ENCODE data around the gene PTAR1.

The PTAR1 gene

DNA sequence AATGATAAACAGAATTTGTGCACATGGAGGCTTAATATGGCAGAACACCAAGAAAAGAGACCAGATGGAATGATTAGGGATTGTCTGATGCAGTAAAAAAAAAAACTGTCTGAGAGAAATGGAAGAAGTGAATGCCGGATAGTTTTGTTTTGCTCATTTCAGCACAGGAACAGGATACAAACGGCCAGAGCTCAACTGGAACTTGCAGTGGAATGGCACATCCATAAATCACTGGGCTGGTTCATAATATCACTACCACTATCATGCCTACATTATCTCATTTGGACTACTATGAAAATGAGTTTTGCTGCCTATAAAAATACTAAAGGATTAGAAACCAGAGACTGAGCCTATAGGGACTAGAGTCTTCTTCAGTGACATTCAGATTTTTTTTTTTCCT lies 9.7 kb downstream of the PTAR1 start:
- no peak for DNase-seq

DNA sequence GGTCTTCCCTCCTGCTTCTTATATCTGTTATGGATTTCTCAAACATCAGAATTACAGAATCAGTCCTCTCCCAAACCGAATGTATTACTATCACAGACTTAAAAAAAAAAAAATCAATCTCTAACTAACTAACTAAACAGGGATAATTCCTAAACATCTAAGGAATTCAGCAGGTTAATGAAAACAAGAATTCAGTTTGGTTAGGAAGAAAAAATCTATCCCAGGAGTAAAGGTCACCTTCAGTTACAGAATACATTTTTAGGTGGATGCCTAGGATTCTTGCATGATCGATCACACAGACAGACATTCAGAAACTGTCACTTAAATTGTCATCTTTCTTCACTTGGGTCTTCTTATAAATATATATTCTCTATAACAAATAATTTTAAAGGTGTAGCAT lies 11.5 kb downstream of the PTAR1 start:
- no peak for DNase-seq

DNA sequence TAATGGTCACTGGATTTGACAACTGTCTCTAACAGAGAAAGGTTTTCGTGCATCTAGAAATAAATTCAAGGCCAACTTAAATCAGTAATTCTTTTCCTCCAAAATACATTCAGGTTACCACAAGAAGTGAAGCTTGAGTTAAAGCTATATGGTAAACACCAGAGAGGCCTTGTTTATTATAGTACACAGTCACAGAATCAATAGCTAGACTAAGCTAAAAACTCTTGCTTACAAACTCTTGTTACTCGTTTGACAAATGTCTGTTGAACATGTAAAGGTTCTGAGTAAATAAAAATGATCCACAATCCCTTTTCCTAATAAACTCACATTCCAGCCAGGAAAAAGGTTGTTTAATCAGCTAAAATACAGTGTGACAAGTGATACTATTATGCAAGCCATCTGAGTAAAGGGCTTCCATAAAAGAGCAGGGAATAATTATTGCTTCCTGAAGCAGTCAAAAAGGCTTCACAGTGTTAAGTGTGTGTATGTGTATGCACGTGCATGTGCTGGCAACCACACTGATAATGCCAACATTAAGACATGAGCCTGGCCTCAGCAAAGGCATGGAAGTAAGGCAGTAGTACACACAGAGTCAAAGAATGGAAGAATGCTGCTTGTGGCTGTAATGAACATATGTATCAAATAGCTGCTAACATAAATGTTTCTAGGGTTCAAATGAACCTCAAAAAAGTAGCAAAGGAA lies 12.8 kb downstream of the PTAR1 start:
- DNase-seq = no peak

DNA sequence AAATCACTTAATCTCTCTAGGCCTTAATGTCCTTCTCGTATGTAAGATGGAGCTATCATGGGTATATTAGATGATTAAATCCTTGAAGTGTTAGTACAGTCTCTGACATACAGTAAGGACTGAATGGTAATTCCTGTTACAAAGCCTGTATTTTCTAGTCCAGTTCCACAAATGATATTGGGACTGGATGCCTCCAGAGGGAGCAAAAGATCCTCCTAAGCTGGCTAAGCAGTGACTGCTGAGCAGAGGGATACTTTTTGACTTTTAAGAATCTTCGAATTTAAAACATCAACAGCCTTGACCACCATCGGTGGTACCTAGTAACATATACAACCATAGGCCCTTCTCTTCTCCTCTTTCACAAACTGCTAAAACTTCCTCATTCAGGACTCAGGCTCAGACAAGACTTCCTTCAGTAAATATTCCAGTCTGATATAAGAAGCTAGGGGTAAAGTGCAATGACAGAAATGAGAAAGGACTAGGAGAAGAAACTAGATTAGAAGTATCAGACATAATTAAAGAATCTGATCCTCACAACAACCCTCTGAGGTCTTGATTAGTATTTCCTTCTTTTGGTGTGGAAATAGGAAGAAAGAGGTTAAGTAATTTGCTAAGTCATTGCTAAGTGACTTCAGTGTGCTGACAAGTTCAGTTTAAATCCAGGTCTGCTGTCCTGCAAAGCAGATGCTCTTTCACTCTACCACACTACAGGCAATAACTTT lies 13.9 kb downstream of the PTAR1 start:
- no peak for DNase-seq

DNA sequence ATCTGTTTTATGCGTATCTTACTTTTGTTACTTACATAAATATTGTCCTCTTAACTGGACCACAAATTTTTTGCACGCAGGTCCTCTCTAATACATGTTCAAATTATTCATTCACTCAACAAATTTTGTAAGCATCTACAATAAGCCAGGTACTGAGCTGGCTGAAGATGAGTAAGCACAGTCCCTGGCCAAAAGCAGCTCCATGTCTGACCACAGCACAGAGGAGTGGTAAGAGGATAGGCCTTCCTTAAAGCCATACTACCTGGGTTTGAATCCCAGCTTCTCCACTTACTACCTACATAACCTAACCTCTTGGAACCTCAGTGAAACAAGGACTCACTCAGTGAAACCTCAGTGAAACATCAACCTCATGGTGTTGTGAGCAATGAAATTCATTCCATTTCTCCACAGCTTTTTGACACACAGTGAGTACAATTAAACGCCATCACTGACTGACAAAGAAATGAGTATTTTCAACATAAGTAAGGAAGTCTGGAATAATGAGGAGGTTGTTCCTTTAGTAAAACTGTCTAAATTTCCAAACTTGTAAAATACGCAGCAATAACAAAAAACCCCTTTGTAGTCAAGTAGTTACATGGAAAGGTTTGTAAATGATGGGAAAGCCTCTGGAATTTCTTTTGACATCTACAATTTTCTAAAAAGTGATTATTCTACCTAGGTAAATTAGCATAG lies 15.0 kb downstream of the PTAR1 start:
- DNase-seq = no peak

DNA sequence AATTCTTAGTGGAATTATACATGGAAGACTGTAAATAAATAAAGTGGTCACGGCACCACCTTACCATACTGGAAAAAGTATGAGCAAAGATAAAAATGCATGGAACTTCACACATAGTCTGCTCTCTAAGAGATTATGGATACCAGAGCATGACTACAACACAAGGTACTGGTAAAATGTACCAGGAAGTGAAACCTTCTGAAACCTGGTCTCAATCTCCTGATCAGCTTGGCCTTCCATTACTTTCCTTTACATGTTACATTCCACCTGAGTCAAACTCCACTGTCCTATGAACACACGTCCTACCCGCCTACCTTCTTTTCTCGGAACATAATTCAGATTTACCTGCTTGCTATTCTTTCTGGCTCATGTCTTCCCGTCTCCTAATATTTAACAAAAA lies 15.9 kb downstream of the PTAR1 start:
- DNase-seq = no peak

DNA sequence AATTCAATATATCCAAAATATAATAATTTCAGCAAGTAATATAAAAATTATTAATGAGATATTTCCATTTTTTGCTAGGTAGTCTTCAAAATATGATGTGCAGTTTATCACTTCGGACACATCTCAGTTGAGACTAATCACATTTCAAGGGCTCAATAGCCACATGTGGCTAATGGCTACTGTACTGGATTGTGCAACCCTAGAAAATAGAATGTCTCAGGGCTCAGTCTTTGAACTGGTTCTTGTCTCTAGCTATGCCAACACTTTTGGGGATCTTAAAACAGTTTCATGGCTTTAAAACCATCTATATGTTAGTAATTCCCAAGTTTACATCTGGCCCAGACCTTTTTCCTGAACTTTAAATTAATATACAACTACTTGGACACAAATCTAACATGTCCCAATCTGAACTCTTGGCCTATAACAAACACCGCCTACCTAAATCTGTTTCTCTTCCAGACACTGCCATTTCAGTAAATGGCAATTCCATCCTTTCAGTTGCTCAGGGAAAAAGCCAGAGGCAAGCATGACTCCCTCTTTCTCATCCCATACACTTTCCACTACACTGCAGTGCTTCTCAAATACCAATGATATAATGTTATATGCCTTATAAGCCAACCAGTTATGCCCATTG lies 18.8 kb downstream of the PTAR1 start:
- no peak for DNase-seq

DNA sequence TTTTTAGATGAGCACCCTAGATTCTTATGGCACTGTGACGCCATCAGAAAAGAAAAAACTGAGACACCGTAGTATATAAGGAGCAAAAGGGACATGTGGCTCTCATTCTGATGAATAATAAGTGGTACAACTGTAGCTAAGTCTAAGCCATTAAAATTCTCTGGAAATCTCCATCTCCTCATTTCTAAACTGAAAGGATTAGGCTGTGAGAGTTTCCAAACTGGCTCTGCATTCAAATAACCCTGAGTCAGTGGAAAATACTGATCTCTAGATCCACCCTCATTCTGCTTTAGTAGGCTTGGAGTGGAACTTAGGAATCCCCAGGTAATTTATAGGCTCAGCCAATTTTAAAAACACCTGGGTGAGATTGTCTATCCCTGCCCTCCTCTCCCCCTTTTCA lies 28.5 kb downstream of the PTAR1 start:
- no peak for DNase-seq

DNA sequence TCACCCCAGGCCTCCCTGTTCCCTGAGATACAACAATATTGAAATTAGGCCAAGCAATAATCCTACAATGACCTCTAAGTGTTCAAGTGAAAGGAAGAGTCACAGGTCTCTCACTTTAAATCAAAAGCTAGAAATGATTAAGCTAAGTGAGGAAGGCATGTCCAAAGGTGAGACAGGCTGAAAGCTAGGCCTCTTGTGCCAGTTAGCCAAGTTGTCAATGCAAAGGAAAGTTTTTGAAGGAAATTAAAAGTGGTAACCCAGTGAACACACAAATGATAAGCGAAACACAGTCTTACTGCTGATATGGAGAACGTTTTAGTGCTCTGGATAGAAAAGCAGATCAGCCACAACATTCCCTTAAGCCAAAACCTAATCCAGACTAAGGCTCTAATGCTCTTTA lies 39.8 kb downstream of the PTAR1 start:
- DNase-seq = no peak

DNA sequence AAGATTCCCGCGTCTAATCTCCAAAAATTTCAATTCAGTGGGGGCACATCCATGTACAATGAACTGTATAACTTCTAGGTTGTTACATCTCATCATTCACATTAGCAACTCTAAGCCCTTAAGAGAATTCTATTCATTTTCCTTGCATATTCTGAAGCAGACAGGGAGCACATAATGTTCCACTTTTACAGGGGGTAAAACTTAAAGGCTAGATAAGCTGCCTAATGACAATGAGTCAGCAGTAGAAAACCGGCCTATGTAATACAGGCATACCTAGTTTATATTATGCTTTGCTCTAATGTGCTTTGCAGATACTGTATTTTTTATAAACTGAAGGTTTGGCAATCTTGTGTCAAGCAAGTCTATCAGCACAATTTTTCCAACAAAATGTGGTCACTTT lies 40.4 kb downstream of the PTAR1 start:
- no peak for DNase-seq

DNA sequence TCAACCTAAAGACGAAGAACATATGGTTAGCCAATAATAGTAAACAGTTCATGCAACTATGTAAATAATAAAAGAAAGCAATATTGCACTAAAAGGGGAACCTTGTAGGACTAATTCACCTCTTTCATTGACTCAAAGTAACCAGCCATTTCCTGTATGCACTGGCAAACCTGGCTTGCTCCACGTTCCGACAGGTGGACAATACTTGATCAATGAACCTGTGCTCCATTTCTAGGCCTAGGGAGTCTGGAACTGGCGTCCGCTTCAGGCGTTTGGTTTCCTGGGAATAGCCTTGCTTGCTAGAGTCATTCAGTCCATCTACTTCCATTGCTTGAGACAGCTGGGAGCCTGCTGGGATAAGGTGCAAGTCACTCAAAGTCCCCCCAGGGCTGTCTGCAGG lies 41.6 kb downstream of the PTAR1 start:
- no peak for DNase-seq

DNA sequence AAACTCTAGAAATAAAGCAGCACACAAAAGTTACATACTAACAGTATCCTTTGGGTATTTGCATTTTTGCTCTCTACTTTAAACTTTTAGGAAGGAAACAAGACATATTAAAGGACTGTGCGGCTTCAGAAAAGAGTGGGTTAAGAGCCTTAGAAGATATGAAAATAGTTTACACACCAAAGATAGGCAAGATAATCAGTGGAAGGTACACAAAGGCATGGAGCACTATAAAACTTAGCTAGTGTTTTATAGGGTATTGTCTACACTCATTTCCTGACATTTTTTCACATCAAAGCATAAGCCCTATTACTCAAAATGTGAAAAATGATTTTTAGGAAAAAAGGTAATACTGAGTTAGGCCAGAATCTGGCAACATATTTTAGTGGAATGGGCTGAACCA lies 44.0 kb downstream of the PTAR1 start:
- DNase-seq = no peak

DNA sequence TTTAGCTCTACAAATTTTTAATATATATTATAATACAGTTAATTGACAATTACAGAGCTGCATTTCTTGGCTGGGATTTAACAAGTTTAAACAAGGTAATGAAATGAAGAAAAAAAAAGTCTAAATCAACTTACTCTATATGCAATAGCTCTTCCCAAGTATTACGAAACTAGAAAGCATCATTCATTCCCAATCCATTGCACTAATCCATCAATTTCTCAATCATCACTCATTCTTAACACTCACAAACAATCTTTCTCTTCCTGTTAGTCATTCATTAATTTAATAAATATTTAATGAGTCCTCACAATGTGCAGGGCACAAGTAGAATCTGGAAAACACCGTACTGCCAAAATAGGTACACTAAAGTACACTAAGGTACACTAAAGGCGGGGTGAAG lies 44.7 kb downstream of the PTAR1 start:
- no peak for DNase-seq

DNA sequence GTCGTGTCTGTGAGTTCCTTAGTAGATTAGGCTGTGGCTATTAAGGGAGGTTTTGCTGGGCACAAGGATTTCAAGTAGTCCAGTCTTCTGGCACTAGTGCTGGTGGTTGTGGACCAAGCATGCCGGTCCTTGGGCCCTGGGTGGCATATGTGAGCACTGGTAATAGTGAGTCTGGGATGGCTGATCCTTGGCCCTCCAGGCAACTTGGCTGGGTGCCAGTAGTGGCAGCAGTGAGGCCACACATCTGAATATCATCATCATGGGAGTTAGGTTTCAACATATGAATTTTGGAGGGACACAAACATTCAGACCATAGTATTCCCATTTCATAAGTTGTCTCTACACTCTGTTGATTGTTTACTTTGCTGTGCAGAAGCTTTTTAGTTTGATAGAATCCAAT lies 62.3 kb downstream of the PTAR1 start:
- no peak for DNase-seq

DNA sequence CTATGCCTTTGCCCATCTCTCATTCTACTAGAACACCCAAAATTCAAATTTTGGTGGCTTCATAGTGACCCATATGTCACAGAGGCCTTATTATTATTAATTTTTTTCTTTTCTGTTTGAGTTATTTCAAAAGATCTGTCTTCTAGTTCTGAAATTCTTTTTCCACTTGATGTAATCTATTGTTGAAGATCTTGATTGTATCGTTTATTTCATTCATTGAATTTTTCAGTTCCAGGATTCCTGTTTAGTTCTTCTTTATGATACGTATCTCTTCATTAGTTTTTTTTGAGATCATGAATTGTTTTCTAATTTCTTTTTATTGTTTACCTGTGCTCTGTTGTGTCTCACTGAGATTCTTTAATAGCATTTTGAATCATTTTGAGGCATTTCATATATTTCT lies 63.0 kb downstream of the PTAR1 start:
- DNase-seq = no peak

DNA sequence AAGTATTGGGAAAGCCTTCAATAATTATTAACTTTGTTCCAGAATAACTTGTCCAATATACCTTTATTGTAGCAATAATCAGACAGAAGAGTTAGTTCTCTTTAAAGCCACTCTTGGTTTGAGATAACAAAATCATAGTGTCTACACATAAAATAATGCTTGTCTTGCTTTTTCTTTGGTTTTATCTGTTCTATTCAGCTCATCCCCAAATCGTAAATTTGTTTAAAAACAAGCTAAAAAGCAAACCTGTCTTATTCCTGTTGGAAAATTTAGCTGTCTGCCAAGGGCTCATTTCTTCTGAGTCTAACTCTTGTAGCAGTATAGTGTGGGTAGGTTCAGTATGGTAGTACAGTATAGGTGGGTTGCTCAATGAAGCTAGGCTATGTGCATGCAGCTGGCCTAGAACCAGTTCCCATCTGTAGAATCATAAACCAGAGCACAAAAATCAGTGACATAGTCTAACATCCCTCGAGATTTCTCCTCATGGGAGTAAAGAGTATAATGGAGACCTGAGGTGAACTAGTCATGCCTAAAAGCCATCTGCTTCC lies 69.7 kb downstream of the PTAR1 start:
- no peak for DNase-seq

DNA sequence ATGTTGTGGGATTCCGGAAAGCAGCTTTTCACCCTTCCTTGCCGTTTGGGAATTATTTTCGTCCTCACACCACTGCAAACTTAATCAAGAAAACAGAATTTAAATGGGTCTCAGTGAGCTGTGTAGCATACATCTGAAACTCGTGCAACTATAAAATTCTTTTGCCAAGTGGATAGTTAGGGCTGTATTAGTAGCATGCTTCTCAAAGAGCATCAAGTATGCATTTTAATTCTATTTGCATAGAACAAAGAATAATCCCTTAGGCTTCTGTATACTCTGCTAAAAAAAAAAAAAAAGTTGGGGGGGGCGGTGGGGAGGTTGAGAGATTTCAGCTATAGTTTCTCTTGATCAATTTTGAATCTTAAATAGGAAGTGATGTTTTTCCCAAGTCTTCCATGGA lies 75.9 kb downstream of the PTAR1 start:
- DNase-seq = no peak

DNA sequence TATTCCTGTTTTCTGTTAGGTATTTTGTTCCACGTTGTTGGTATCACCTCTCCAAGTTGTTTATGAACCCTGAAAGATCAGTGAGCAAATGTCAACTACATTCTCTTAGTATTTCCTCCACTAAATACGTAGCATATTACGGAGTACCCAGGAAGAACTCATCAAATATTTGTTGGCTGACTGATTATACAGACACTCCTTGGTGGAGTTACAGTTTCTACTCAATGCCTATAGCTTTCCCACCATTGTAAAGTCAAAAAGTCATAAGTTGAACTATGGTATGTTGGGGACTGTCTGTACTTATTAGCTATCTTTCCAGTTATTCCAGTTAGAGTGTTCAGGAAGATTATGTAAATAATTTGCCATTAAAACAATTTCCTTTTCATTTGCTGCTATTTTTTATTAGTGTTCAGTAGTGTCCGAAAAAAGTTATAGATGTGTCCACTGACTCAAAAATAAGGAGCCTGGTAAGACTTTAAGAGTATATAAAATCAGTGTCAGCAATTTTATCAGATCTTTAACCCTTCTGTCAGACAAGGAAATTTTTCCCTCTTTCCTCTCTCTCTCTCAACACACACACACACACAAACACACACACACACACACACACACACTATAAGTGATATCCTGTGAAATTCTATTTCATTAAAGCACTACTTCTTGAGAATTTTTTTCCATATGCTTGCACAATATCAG lies 80.8 kb downstream of the PTAR1 start:
- no peak for DNase-seq

DNA sequence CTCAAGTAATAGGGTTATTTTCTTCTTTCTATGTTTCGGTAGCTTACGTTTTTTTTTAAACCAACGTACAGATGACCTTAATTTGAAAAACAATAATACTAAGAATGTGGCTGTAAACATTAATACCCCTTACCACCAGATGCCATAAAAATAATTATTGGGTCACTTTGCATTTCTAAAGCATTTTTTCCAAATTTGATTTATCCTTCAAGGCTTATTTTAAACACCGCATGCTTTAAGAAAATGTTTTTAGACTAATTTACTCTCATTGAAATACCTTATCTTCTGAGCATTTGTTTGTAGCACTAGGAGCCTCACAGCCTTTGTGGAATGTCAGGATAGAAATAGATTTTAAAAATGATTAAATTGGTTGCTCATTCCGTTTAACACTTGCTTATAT lies 81.9 kb downstream of the PTAR1 start:
- DNase-seq = no peak

DNA sequence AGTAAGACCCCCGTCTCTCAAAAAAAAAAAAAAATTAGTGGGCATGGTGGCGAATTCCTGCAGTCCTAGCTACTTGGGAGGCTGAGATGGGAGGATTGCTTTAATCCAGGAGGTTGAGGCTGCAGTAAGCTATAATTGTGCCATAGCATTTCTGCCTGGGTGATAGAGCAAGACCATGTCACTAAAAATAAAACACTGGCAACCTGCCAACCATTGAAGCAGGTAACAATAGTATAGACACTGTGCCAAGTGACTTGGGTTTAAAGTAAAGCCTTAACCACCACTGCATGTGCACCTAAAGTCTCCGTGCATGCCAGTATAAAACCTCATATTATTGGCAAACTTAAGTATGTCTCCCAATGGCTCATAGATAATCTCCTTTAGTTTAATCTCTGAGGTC lies 84.2 kb downstream of the PTAR1 start:
- DNase-seq = no peak

DNA sequence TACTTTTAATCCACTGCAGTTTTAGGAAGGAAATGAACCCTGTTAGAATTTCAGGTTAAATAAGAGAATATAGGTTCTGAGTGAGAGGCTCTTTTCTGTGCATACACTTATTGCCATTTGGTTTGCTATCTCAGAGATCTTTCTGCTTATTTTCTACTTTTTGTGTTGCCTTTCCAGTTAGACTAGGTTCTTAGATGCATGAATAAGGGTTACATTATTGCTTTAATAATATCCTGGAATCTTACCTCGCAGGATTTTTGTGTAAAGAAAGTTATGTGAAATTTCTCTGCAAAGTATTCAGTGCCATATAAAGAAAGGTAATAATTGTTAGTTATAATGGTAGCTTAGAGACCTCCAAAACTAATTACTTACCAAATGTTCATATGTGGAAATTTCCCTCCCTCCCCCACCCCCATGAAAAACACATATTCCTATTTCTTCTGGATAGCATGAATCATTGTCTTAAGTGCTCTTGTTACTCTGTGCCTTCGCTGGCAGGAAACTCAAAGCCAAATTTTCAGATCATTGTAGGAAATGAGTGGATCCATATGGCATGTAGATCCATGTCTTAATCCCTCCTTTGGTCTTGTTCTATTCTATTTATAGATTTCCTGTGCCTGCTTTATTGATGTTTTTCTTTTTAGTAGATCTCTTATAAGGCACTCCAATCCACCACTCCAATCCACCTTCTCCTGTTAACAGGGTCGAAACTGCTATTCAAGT lies 84.9 kb downstream of the PTAR1 start:
- DNase-seq = no peak

DNA sequence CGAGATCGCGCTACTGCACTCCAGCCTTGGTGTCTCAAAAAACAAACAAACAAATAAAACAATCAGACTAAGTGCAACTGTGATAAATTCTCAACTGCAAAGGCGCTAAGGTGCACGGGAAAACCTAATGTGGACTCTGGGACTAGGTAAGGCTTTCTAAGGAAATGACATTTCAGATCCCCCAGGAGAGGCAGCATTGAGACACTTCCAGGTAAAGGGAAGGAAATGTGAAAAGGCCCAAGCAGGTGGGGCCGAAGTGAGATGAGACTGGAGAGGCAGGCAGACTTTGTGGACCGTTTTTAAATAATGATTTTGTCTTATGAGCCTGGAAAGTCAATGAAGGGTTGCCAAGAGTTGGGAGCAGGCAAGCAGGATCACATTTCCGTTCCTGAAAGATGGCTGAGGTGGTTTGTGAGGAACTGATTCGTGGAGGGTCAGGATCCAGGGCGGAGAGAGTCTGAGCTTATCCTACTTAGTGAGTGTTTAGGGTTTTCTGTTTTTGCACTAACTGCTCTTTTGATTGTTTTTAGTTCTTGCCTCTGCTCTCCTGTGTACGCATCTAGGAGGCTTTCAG lies 85.6 kb downstream of the PTAR1 start:
- DNase-seq = no peak

Measured in effector CD4-positive, alpha-beta T cell (primary cell).